CD8-positive, alpha-beta memory T cell (primary cell): ENCODE data around the gene B4GALNT1. TPM values are rescaled to one million over a fixed set of nuclear protein-coding genes. Genes with fewer than 3 reads are reported as not detected.
"Not testable (repeated sequence)": the region's sequence is repeated elsewhere in the genome, so short reads cannot be mapped to it uniquely, and the experiment has no call there.

ENCODE experiments used
- CTCF ChIA-PET: fragments of 350-600 bp; sonication (Branson Sonifier 250); formaldehyde crosslinking; loops from one replicate; lab custom pipeline; 2021; ENCODE audit warnings: antibody characterized with exemption; lab: Charles Lee
- POLR2A ChIA-PET: fragments of 350-600 bp; sonication (Branson Sonifier 250); formaldehyde crosslinking; loops from one replicate; lab custom pipeline; 2021; ENCODE audit warnings: antibody characterized with exemption; lab: Charles Lee
- DNase-seq, 5 donors: peaks; one replicate each; pipeline versions ENCODE4 v3.0.0 to v3.0.0-alpha.2; 2020 to 2022; ENCODE audit warnings: mixed read lengths in 1 of 5
- H3K27ac ChIP-seq: one replicate; pipeline ENCODE4 v1.7.0; 2013; ENCODE audit warnings: low read depth, mild to moderate bottlenecking, low read length, moderate library complexity
- H3K27me3 ChIP-seq: 2 replicates; pipeline ENCODE4 v1.7.0; 2013; ENCODE audit warnings: low read length, mild to moderate bottlenecking; ENCODE audit not compliant: insufficient read depth, poor library complexity, severe bottlenecking
- H3K36me3 ChIP-seq: 2 replicates; pipeline ENCODE4 v1.7.0; 2013; ENCODE audit warnings: mild to moderate bottlenecking, low read length, moderate library complexity; ENCODE audit not compliant: insufficient read depth
- H3K4me1 ChIP-seq: 2 replicates; pipeline ENCODE4 v1.7.0; 2013; ENCODE audit warnings: mild to moderate bottlenecking, low read length, moderate library complexity; ENCODE audit not compliant: insufficient read depth
- H3K4me3 ChIP-seq: 2 replicates; pipeline ENCODE4 v1.7.0; 2013; ENCODE audit warnings: mild to moderate bottlenecking, low read length
- H3K9me3 ChIP-seq: 2 replicates; pipeline ENCODE4 v1.7.0; 2013; ENCODE audit warnings: mild to moderate bottlenecking, low read length
- H3K27ac Mint-ChIP-seq, 8 donors: one replicate each; pipeline ENCODE4 v1.8.0; 2020 to 2021; ENCODE audit warnings: mixed read lengths in 8 of 8, mild to moderate bottlenecking in 6 of 8, inconsistent platforms in 3 of 8, moderate library complexity in 3 of 8
- H3K27me3 Mint-ChIP-seq, 2 donors: one replicate each; pipeline ENCODE4 v1.8.0; 2020 to 2021; ENCODE audit warnings: mixed read lengths in 2 of 2, mild to moderate bottlenecking in 1 of 2, moderate library complexity in 1 of 2
- H3K36me3 Mint-ChIP-seq, 3 donors: one replicate each; pipeline ENCODE4 v1.8.0; 2020 to 2021; ENCODE audit warnings: mixed read lengths in 3 of 3, inconsistent platforms in 1 of 3, mild to moderate bottlenecking in 1 of 3
- H3K4me1 Mint-ChIP-seq, 3 donors: one replicate each; pipeline ENCODE4 v1.8.0; 2020 to 2021; ENCODE audit warnings: mixed read lengths in 3 of 3, inconsistent platforms in 1 of 3, mild to moderate bottlenecking in 1 of 3
- H3K4me3 Mint-ChIP-seq, 7 donors: one replicate each; pipeline ENCODE4 v1.8.0; 2020 to 2021; ENCODE audit warnings: mixed read lengths in 7 of 7, mild to moderate bottlenecking in 6 of 7, moderate library complexity in 4 of 7, inconsistent platforms in 2 of 7
- H3K9me3 Mint-ChIP-seq, 5 donors: one replicate each; pipeline ENCODE4 v1.8.0; 2020 to 2022; ENCODE audit warnings: mixed read lengths in 5 of 5, mild to moderate bottlenecking in 3 of 5, moderate library complexity in 2 of 5, inconsistent platforms in 1 of 5
- polyA plus RNA-seq: library from polyadenylated mRNA; unstranded; fragments of 300-500 nt; fragmentation: Illumina TruSeq; gene quantifications from one replicate; pipeline ENCODE4 v1.2.3, GENCODE V29; 2021
- total RNA-seq, 2 experiments: library from RNA; stranded (reverse); gene quantifications; one replicate each; pipeline ENCODE4 v1.2.3, GENCODE V29; 2021

Gene B4GALNT1
- total and polyA plus RNA-seq, 3 experiments from 2014 or later: 2.9 to 4.1 TPM; not detected in 1

DNA sequence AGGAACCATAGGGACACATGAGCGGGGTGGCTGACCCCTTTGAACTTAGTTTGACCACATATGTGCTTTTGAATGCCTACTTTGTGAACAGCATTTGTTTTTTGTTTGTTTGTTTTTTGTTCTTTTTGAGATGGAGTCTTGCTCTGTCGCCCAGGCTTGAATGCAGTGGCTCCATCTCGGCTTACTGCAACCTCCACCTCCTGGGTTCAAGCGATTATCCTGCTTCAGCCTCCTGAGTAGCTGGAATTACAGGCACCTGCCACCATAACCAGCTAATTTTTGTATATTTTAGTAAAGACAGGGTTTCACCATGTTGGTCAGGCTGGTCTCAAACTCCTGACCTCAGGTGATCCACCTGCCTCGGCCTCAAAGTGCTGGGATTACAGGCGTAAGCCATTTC, 14.6 kb downstream of the B4GALNT1 start:
- DNase-seq, H3K27ac Mint-ChIP-seq, H3K9me3 ChIP-seq, H3K36me3 Mint-ChIP-seq, H3K27ac ChIP-seq, H3K4me3 ChIP-seq, H3K4me3 Mint-ChIP-seq, POLR2A ChIA-PET, H3K9me3 Mint-ChIP-seq, H3K36me3 ChIP-seq: not testable (repeated sequence)
- peaks cover 46% of the 10 kb centered on the region for H3K27me3 ChIP-seq
- Mint-ChIP-seq H3K4me1 (peaks cover 28 to 34% (median 32%) of the 10 kb centered on the region in 3 donors), H3K27me3 (peaks cover 64 to 72% of the 10 kb centered on the region in 2 donors)
- peaks cover 30% of the 10 kb centered on the region for H3K4me1 ChIP-seq
- CTCF ChIA-PET: interaction anchor here (1.2 to 5.7 kb wide), 3 partner anchors 15 to 156 kb away, joined by 4 to 85 read pairs (median 5); partner anchors contain the start of gene B4GALNT1

DNA sequence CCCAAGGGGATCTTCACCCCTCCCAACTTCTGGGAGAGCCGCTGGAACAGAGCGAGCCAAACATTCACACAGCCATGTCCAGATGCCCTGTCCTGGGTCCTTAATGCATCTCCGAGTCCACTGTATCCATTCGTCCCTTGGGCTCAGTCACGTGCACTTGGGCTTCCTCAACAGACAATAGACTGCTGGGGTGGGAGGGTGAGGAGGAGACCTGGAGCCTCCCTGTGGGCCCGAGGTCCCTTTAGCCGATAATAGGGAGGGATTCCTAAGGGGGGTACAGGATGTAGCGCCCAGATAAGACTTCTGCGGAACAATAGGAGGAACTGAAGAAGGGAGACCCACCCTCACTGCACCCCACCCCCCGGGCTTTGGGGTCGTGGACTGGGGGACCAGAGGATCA, 15.1 kb downstream of the B4GALNT1 start:
- Histone ChIP-seq H3K4me1 (peaks cover 30% of the 10 kb centered on the region), H3K36me3 (no peaks in the 10 kb centered on the region), H3K27ac (no peak overlapping the region), H3K27me3 (peaks cover 41% of the 10 kb centered on the region), H3K4me3 (no peak overlapping the region), H3K9me3 (no peaks in the 10 kb centered on the region)
- no peak for DNase-seq
- Mint-ChIP-seq H3K4me3 (no peak overlapping the region), H3K27me3 (peaks cover 59 to 72% of the 10 kb centered on the region in 2 donors), H3K9me3 (no peaks in the 10 kb centered on the region), H3K36me3 (peaks cover 0 to 4% (median 0%) of the 10 kb centered on the region in 3 donors), H3K4me1 (peaks cover 28 to 34% (median 32%) of the 10 kb centered on the region in 3 donors), H3K27ac (peak overlapping the region in 1 of 8 donors; percentile 31)
- CTCF ChIA-PET: interaction anchor here (5.7 kb wide), 1 partner anchor 35 kb away, joined by 85 read pairs; no protein-coding TSS in a partner anchor
- POLR2A ChIA-PET: no interaction called here

GRCh38 chr12:57616383-57617101, 16.5 kb downstream of the B4GALNT1 start:
- Mint-ChIP-seq H3K4me1 (peaks cover 18 to 31% (median 23%) of the 10 kb centered on the region in 3 donors), H3K27ac (no peak overlapping the region), H3K9me3 (no peaks in the 10 kb centered on the region), H3K4me3 (no peak overlapping the region), H3K36me3 (no peaks in the 10 kb centered on the region), H3K27me3 (peaks cover 46 to 69% of the 10 kb centered on the region in 2 donors)
- Histone ChIP-seq H3K27me3 (peaks cover 32% of the 10 kb centered on the region), H3K4me3 (no peak overlapping the region), H3K9me3 (no peaks in the 10 kb centered on the region), H3K27ac (no peak overlapping the region), H3K4me1 (peaks cover 23% of the 10 kb centered on the region), H3K36me3 (no peaks in the 10 kb centered on the region)
- POLR2A ChIA-PET: no interaction called here
- no peak for DNase-seq
- CTCF ChIA-PET: interaction anchor here (2.5 kb wide), 1 partner anchor 33 kb away, joined by 8 read pairs; no protein-coding TSS in a partner anchor

- H3K27me3 ChIP-seq: peaks cover 23% of the 10 kb centered on the region
- H3K36me3 Mint-ChIP-seq: no peaks in the 10 kb centered on the region
- H3K36me3 ChIP-seq: no peaks in the 10 kb centered on the region
- no peak overlapping the region for H3K4me3 Mint-ChIP-seq
- no peaks in the 10 kb centered on the region for H3K9me3 ChIP-seq
- no peak overlapping the region for H3K4me3 ChIP-seq
- H3K4me1 ChIP-seq: peaks cover 19% of the 10 kb centered on the region
- no peaks in the 10 kb centered on the region for H3K9me3 Mint-ChIP-seq
- no peak for DNase-seq
- no peak overlapping the region for H3K27ac Mint-ChIP-seq
- no peak overlapping the region for H3K27ac ChIP-seq
- peaks cover 11 to 26% (median 17%) of the 10 kb centered on the region in 3 donors for H3K4me1 Mint-ChIP-seq
- peaks cover 39 to 60% of the 10 kb centered on the region in 2 donors for H3K27me3 Mint-ChIP-seq
- CTCF ChIA-PET: interaction anchor here (1.4 to 2.5 kb wide), 2 partner anchors 22 to 32 kb away, joined by 3 to 8 read pairs; no protein-coding TSS in a partner anchor
- POLR2A ChIA-PET: no interaction called here
These were observed 17.4 kb downstream of the B4GALNT1 start for GRCh38 chr12:57615637-57616036.

DNA sequence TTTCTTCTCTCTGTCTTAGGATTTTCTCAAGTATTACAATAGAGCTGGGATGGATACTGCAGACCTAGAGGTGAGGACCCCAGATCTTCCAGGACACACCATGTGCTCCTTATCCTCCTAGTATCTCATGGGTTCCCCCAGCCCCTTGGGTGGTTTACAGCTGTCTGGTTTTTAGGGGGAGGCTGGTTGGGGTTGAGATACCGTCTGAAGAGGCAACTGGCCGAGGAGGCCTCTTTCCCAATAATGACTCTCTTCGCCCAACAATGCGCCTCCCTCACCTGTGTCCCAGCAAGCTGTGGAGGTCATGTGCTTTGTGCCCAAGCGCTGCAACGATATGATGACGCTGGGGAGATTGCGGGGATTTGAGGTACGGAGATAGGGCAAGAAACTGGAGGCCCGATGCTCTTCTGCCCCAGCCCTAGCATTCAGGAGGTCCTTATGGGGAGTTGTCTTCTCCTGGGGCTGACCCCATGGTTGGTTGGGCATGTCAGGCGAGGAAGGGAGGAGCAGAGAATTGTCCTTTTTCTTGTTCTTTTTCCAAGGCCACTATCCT, 18.0 kb downstream of the B4GALNT1 start:
- no peaks in the 10 kb centered on the region for H3K9me3 ChIP-seq
- POLR2A ChIA-PET: no interaction called here
- H3K27me3 ChIP-seq: peaks cover 17% of the 10 kb centered on the region
- CTCF ChIA-PET: interaction anchor here (1.4 to 2.5 kb wide), 2 partner anchors 22 to 32 kb away, joined by 3 to 8 read pairs; no protein-coding TSS in a partner anchor
- H3K36me3 Mint-ChIP-seq: no peaks in the 10 kb centered on the region
- H3K36me3 ChIP-seq: no peaks in the 10 kb centered on the region
- no peak overlapping the region for H3K27ac Mint-ChIP-seq
- no peak overlapping the region for H3K4me3 Mint-ChIP-seq
- H3K4me1 Mint-ChIP-seq: peaks cover 9 to 25% (median 15%) of the 10 kb centered on the region in 3 donors
- DNase-seq: no peak
- H3K9me3 Mint-ChIP-seq: no peaks in the 10 kb centered on the region
- H3K4me1 ChIP-seq: peaks cover 19% of the 10 kb centered on the region
- H3K27ac ChIP-seq: no peak overlapping the region
- no peak overlapping the region for H3K4me3 ChIP-seq
- H3K27me3 Mint-ChIP-seq: peaks cover 35 to 58% of the 10 kb centered on the region in 2 donors

- POLR2A ChIA-PET: no interaction called here
- no peak overlapping the region for H3K27ac ChIP-seq
These were observed 18.6 kb downstream of the B4GALNT1 start for GRCh38 chr12:57614178-57614947.

DNA sequence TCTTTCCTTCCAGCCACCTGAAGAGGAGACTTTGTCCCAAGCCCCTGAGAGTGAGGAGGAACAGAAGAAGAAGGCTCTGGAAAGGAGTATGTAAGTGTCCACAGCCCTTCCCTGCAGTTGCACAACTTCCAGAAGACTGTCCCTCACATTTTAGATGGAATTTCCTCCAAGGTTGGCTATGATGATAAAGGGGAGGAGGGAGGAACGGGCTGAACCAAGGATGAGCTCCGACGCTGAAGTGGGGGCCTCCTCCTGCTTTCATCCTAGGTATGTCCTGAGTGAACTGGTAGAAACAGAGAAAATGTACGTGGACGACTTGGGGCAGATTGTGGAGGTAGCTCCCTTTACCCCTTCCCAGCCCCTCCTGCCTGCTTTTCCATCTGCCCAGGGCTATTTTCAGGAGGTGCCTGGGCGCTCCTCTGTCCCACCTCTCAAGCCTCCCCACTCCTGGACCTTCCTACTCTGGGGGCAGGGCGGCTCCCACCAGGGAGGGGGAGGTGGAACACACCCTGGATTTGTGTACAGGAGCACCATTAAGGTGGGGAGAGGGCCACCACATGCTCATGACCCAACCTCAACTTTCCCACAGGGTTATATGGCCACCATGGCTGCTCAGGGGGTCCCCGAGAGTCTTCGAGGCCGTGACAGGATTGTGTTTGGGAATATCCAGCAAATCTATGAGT, 19.4 kb downstream of the B4GALNT1 start:
- H3K27ac ChIP-seq: no peak overlapping the region
- Mint-ChIP-seq H3K4me3 (no peak overlapping the region), H3K27me3 (peaks cover 24 to 47% of the 10 kb centered on the region in 2 donors), H3K27ac (peak overlapping the region in 1 of 8 donors; percentile 47), H3K9me3 (no peaks in the 10 kb centered on the region), H3K4me1 (peaks cover 5 to 13% (median 7%) of the 10 kb centered on the region in 3 donors), H3K36me3 (peaks cover 0 to 7% (median 0%) of the 10 kb centered on the region in 3 donors)
- no peaks in the 10 kb centered on the region for H3K9me3 ChIP-seq
- ChIA-PET POLR2A (no interaction called here), CTCF (interaction anchor here (0.8 kb wide), 1 partner anchor 155 kb away, joined by 3 read pairs; no protein-coding TSS in a partner anchor)
- peaks cover 10% of the 10 kb centered on the region for H3K4me1 ChIP-seq
- H3K27me3 ChIP-seq: peaks cover 9% of the 10 kb centered on the region
- DNase-seq: no peak
- H3K4me3 ChIP-seq: no peak overlapping the region
- H3K36me3 ChIP-seq: no peaks in the 10 kb centered on the region

More at GRCh38 chr12:57614178-57614947, 18.6 kb downstream of the B4GALNT1 start:
- H3K4me1 ChIP-seq: peaks cover 12% of the 10 kb centered on the region
- peaks cover 11% of the 10 kb centered on the region for H3K27me3 ChIP-seq
- no peaks in the 10 kb centered on the region for H3K36me3 ChIP-seq
- peaks cover 32 to 54% of the 10 kb centered on the region in 2 donors for H3K27me3 Mint-ChIP-seq
- no peaks in the 10 kb centered on the region for H3K9me3 Mint-ChIP-seq
- H3K4me3 ChIP-seq: no peak overlapping the region
- CTCF ChIA-PET: interaction anchor here (1.4 to 2.5 kb wide), 2 partner anchors 21 to 31 kb away, joined by 3 to 8 read pairs; no protein-coding TSS in a partner anchor
- peaks cover 9 to 19% (median 13%) of the 10 kb centered on the region in 3 donors for H3K4me1 Mint-ChIP-seq
- H3K27ac Mint-ChIP-seq: no peak overlapping the region
- H3K4me3 Mint-ChIP-seq: no peak overlapping the region
- peaks cover 0 to 2% (median 0%) of the 10 kb centered on the region in 3 donors for H3K36me3 Mint-ChIP-seq
- no peaks in the 10 kb centered on the region for H3K9me3 ChIP-seq
- no peak for DNase-seq
